ENCODE data around the gene KCNK2. TPM values are rescaled to one million over a fixed set of nuclear protein-coding genes. Genes with fewer than 3 reads are reported as not detected.

Gene KCNK2
- total RNA-seq, 1 experiment from 2014 or later: 0.15 TPM

DNA sequence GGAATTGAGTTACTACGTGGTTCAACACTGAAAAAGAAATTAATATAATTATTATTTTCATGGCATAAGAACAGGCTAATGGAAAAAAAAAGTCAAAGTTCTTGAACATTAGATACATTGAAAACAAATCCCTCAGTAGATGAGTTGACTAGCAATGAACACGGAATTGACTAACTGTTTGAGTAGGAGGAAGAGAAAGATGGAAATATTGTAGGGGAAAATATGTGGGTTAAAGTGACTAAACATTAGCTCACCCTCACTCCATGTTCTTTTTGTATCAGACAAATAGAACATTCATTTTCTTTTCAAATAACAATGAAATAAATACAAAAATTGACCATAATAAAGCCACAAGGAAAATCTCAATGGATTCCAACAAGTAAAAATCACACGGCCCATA is 84.3 kb downstream of the KCNK2 start (continued):
- TF ChIP-seq, protein P1, sequence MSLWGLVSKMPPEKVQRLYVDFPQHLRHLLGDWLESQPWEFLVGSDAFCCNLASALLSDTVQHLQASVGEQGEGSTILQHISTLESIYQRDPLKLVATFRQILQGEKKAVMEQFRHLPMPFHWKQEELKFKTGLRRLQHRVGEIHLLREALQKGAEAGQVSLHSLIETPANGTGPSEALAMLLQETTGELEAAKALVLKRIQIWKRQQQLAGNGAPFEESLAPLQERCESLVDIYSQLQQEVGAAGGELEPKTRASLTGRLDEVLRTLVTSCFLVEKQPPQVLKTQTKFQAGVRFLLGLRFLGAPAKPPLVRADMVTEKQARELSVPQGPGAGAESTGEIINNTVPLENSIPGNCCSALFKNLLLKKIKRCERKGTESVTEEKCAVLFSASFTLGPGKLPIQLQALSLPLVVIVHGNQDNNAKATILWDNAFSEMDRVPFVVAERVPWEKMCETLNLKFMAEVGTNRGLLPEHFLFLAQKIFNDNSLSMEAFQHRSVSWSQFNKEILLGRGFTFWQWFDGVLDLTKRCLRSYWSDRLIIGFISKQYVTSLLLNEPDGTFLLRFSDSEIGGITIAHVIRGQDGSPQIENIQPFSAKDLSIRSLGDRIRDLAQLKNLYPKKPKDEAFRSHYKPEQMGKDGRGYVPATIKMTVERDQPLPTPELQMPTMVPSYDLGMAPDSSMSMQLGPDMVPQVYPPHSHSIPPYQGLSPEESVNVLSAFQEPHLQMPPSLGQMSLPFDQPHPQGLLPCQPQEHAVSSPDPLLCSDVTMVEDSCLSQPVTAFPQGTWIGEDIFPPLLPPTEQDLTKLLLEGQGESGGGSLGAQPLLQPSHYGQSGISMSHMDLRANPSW (CRISPR knock-in tag; conservative IDR thresholded peaks at IDR 0.05; ENCODE audit: low read depth): no peak
- TF ChIP-seq, protein P2, sequence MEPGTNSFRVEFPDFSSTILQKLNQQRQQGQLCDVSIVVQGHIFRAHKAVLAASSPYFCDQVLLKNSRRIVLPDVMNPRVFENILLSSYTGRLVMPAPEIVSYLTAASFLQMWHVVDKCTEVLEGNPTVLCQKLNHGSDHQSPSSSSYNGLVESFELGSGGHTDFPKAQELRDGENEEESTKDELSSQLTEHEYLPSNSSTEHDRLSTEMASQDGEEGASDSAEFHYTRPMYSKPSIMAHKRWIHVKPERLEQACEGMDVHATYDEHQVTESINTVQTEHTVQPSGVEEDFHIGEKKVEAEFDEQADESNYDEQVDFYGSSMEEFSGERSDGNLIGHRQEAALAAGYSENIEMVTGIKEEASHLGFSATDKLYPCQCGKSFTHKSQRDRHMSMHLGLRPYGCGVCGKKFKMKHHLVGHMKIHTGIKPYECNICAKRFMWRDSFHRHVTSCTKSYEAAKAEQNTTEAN (CRISPR knock-in tag; IDR thresholded peaks at IDR 0.05): no peak
- no peak for TF ChIP-seq MYBL2 (CRISPR knock-in tag; IDR thresholded peaks at IDR 0.05)
- TF ChIP-seq ELF4 (CRISPR knock-in tag; IDR thresholded peaks at IDR 0.05; ENCODE audit: low read depth): no peak
- TF ChIP-seq, protein P3, sequence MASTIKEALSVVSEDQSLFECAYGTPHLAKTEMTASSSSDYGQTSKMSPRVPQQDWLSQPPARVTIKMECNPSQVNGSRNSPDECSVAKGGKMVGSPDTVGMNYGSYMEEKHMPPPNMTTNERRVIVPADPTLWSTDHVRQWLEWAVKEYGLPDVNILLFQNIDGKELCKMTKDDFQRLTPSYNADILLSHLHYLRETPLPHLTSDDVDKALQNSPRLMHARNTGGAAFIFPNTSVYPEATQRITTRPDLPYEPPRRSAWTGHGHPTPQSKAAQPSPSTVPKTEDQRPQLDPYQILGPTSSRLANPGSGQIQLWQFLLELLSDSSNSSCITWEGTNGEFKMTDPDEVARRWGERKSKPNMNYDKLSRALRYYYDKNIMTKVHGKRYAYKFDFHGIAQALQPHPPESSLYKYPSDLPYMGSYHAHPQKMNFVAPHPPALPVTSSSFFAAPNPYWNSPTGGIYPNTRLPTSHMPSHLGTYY (CRISPR knock-in tag; IDR thresholded peaks at IDR 0.05): no peak
- no peak for TF ChIP-seq SOX15 (CRISPR knock-in tag; IDR thresholded peaks at IDR 0.05)

DNA sequence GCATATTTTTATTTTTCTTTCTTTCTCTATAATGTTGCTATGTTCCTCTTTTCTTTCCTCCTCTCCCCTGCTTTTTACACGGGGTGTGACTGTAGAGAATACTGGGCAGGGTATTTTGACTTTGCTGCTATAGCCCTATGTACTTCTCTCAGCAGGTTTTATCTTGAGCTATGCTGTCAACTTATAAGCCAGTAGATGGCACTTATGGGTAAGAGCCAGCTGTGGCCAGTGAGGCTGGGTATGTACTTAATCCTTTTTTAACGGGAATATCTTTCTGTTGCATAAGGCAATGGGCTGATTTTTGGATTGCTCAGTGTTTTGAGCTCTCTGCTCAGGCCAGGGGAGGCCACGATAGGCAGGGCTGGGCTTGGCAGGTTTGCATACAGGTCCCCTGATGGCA is 99.0 kb downstream of the KCNK2 start:
- Mint-ChIP-seq H3K4me1 (no peaks in the 10 kb centered on the region), H3K36me3 (peaks cover 14% of the 10 kb centered on the region; the same call in 1 of the 2 replicates), H3K9me3 (peaks cover 31% of the 10 kb centered on the region), H3K27ac (no peak overlapping the region), H3K4me3 (no peak overlapping the region), H3K27me3 (ENCODE audit: low read depth) (no peaks in the 10 kb centered on the region)
- DNase-seq (ENCODE audit: low spot score): no peak
- peak; percentile 92 for ATAC-seq
- ChIA-PET POLR2A (no interaction called here), CTCF (interaction anchor here (0.5 to 2.0 kb wide), 8 partner anchors 19 to 345 kb away, joined by 3 to 11 read pairs (median 4); no protein-coding TSS in a partner anchor)
- TF ChIP-seq, protein P1 (CRISPR knock-in tag; conservative IDR thresholded peaks at IDR 0.05; ENCODE audit: low read depth): no peak
- TF ChIP-seq FOXK1 (CRISPR knock-in tag; IDR thresholded peaks at IDR 0.05) (no peak), OVOL2 (CRISPR knock-in tag; IDR thresholded peaks at IDR 0.05; ENCODE audit: borderline replicate concordance) (no peak), TEAD1 (CRISPR knock-in tag; IDR thresholded peaks at IDR 0.05) (no peak), MXD4 (CRISPR knock-in tag; IDR thresholded peaks at IDR 0.05; ENCODE audit: borderline replicate concordance) (no peak), PRRX2 (CRISPR knock-in tag; IDR thresholded peaks at IDR 0.05) (no peak), JUN (CRISPR knock-in tag; IDR thresholded peaks at IDR 0.05) (no peak), KAT7 (CRISPR knock-in tag; IDR thresholded peaks at IDR 0.05; ENCODE audit: borderline replicate concordance) (no peak), HMGA2 (CRISPR knock-in tag; IDR thresholded peaks at IDR 0.05) (no peak)
- TF ChIP-seq, protein P2 (CRISPR knock-in tag; IDR thresholded peaks at IDR 0.05): no peak
- TF ChIP-seq, protein P4, sequence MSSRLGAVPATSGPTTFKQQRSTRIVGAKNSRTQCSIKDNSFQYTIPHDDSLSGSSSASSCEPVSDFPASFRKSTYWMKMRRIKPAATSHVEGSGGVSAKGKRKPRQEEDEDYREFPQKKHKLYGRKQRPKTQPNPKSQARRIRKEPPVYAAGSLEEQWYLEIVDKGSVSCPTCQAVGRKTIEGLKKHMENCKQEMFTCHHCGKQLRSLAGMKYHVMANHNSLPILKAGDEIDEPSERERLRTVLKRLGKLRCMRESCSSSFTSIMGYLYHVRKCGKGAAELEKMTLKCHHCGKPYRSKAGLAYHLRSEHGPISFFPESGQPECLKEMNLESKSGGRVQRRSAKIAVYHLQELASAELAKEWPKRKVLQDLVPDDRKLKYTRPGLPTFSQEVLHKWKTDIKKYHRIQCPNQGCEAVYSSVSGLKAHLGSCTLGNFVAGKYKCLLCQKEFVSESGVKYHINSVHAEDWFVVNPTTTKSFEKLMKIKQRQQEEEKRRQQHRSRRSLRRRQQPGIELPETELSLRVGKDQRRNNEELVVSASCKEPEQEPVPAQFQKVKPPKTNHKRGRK (CRISPR knock-in tag; IDR thresholded peaks at IDR 0.05; ENCODE audit: borderline replicate concordance): no peak
- TF ChIP-seq, protein P5, sequence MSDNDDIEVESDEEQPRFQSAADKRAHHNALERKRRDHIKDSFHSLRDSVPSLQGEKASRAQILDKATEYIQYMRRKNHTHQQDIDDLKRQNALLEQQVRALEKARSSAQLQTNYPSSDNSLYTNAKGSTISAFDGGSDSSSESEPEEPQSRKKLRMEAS (CRISPR knock-in tag; IDR thresholded peaks at IDR 0.05): no peak
- TF ChIP-seq, protein P6, sequence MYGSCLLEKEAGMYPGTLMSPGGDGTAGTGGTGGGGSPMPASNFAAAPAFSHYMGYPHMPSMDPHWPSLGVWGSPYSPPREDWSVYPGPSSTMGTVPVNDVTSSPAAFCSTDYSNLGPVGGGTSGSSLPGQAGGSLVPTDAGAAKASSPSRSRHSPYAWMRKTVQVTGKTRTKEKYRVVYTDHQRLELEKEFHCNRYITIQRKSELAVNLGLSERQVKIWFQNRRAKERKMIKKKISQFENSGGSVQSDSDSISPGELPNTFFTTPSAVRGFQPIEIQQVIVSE (CRISPR knock-in tag; IDR thresholded peaks at IDR 0.05; ENCODE audit: borderline replicate concordance): no peak
- TF ChIP-seq, protein P7, sequence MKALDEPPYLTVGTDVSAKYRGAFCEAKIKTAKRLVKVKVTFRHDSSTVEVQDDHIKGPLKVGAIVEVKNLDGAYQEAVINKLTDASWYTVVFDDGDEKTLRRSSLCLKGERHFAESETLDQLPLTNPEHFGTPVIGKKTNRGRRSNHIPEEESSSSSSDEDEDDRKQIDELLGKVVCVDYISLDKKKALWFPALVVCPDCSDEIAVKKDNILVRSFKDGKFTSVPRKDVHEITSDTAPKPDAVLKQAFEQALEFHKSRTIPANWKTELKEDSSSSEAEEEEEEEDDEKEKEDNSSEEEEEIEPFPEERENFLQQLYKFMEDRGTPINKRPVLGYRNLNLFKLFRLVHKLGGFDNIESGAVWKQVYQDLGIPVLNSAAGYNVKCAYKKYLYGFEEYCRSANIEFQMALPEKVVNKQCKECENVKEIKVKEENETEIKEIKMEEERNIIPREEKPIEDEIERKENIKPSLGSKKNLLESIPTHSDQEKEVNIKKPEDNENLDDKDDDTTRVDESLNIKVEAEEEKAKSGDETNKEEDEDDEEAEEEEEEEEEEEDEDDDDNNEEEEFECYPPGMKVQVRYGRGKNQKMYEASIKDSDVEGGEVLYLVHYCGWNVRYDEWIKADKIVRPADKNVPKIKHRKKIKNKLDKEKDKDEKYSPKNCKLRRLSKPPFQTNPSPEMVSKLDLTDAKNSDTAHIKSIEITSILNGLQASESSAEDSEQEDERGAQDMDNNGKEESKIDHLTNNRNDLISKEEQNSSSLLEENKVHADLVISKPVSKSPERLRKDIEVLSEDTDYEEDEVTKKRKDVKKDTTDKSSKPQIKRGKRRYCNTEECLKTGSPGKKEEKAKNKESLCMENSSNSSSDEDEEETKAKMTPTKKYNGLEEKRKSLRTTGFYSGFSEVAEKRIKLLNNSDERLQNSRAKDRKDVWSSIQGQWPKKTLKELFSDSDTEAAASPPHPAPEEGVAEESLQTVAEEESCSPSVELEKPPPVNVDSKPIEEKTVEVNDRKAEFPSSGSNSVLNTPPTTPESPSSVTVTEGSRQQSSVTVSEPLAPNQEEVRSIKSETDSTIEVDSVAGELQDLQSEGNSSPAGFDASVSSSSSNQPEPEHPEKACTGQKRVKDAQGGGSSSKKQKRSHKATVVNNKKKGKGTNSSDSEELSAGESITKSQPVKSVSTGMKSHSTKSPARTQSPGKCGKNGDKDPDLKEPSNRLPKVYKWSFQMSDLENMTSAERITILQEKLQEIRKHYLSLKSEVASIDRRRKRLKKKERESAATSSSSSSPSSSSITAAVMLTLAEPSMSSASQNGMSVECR (CRISPR knock-in tag; IDR thresholded peaks at IDR 0.05; ENCODE audit: borderline replicate concordance): no peak
